Endothelial cell of umbilical vein (primary cell): ENCODE results near the gene RAMP3.

Source experiments
- EZH2 ChIP-seq: IDR thresholded peaks from 2 replicates; pipeline ENCODE4 v1.6.1; 2012; ENCODE audit warnings: borderline replicate concordance, low read depth, mild to moderate bottlenecking, moderate library complexity, low read length, inconsistent platforms; ENCODE audit not compliant: severe bottlenecking
- TF ChIP-seq, protein P1 (sequence below), 2 donors: IDR thresholded peaks; 1 replicate in 1 of 2; 2 replicates in 1 of 2; pipeline ENCODE4 v1.5.1; 2011; ENCODE audit warnings: low read length in 2 of 2, mild to moderate bottlenecking in 2 of 2, moderate library complexity in 2 of 2, control low read depth in 1 of 2, inconsistent platforms in 1 of 2, low read depth in 1 of 2; ENCODE audit not compliant: insufficient read depth in 1 of 2; ENCODE audit errors: extremely low read depth in 1 of 2
- TF ChIP-seq, protein P2 (sequence below): IDR thresholded peaks from 2 replicates; pipeline ENCODE4 v1.6.1; 2011; ENCODE audit not compliant: insufficient read depth, insufficient read length

- no peak for TF ChIP-seq EZH2
- TF ChIP-seq, protein P1, sequence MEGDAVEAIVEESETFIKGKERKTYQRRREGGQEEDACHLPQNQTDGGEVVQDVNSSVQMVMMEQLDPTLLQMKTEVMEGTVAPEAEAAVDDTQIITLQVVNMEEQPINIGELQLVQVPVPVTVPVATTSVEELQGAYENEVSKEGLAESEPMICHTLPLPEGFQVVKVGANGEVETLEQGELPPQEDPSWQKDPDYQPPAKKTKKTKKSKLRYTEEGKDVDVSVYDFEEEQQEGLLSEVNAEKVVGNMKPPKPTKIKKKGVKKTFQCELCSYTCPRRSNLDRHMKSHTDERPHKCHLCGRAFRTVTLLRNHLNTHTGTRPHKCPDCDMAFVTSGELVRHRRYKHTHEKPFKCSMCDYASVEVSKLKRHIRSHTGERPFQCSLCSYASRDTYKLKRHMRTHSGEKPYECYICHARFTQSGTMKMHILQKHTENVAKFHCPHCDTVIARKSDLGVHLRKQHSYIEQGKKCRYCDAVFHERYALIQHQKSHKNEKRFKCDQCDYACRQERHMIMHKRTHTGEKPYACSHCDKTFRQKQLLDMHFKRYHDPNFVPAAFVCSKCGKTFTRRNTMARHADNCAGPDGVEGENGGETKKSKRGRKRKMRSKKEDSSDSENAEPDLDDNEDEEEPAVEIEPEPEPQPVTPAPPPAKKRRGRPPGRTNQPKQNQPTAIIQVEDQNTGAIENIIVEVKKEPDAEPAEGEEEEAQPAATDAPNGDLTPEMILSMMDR (IDR thresholded peaks at IDR 0.05; ENCODE audit: extremely low read depth in 1 of 2, insufficient read depth in 1 of 2, low read depth in 1 of 2, low read length in 2 of 2): no peak
- TF ChIP-seq, protein P2, sequence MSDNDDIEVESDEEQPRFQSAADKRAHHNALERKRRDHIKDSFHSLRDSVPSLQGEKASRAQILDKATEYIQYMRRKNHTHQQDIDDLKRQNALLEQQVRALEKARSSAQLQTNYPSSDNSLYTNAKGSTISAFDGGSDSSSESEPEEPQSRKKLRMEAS: no peak
These were observed 2.2 kb upstream of the RAMP3 start for GRCh38 chr7:45155357-45155900.
